Calu3 (cell line): Measurements from ENCODE around the gene FAM221B. TPM values are rescaled to one million over a fixed set of nuclear protein-coding genes. Genes with fewer than 3 reads are reported as not detected.

Experiments used
- Bru-seq: library from RNA; stranded (reverse); fragments of 400-500 nt; gene quantifications from one replicate; lab custom pipeline; 2021; lab: Mats Ljungman, UMichigan
- BruChase-seq, 2 experiments: library from RNA; stranded (reverse); fragments of 400-500 nt; gene quantifications; one replicate each; lab custom pipeline; 2021; lab: Mats Ljungman, UMichigan
- BruUV-seq: library from RNA; stranded (reverse); fragments of 400-500 nt; replicated peaks from 2 replicates; lab custom pipeline; 2021; lab: Mats Ljungman, UMichigan
- CTCF ChIA-PET: fragments of 300-600 bp; sonication (Branson Sonifier 250); formaldehyde crosslinking; loops from one replicate; lab custom pipeline; 2022; ENCODE audit warnings: antibody characterized with exemption; lab: Charles Lee
- DNase-seq: peaks from one replicate; pipeline ENCODE4 v3.0.0; 2022
- H3K27ac Mint-ChIP-seq: one replicate; pipeline ENCODE4 v1.8.0; 2022; ENCODE audit warnings: mixed read lengths; ENCODE audit not compliant: unreplicated experiment
- H3K27me3 Mint-ChIP-seq: one replicate; pipeline ENCODE4 v1.8.0; 2022; ENCODE audit warnings: mixed read lengths; ENCODE audit not compliant: unreplicated experiment
- H3K36me3 Mint-ChIP-seq: one replicate; pipeline ENCODE4 v1.8.0; 2022; ENCODE audit warnings: mild to moderate bottlenecking, moderate library complexity, mixed read lengths; ENCODE audit not compliant: insufficient read depth, unreplicated experiment
- H3K4me1 Mint-ChIP-seq: one replicate; pipeline ENCODE4 v1.8.0; 2022; ENCODE audit warnings: mild to moderate bottlenecking, low read depth, mixed read lengths; ENCODE audit not compliant: unreplicated experiment
- H3K4me3 Mint-ChIP-seq: one replicate; pipeline ENCODE4 v1.8.0; 2022; ENCODE audit warnings: mild to moderate bottlenecking, low read depth, moderate library complexity, mixed read lengths; ENCODE audit not compliant: unreplicated experiment
- H3K9me3 Mint-ChIP-seq: one replicate; pipeline ENCODE4 v1.8.0; 2022; ENCODE audit warnings: low read depth, mixed read lengths; ENCODE audit not compliant: unreplicated experiment
- intact Hi-C: fragments of 100-400 bp; cut with micrococcal nuclease; formaldehyde crosslinking; loops from one replicate; pipeline ENCODE4 v1.10.0; 2022; ENCODE audit not compliant: unreplicated experiment
- long read RNA-seq: library from polyadenylated mRNA; stranded (forward); transcript quantifications from one replicate; pipeline ENCODE4 v2.0.0, GENCODE V29; 2022
- total RNA-seq: library from RNA; stranded (reverse); gene quantifications from 2 replicates; pipeline ENCODE4 v1.2.3, GENCODE V29; 2022
- TF ChIP-seq, protein P1 (sequence below): fragments of 200-600 bp; IDR thresholded peaks from one replicate; pipeline ENCODE4 v1.8.0; 2022; ENCODE audit warnings: antibody characterized with exemption; ENCODE audit not compliant: unreplicated experiment

The FAM221B gene, protein sequence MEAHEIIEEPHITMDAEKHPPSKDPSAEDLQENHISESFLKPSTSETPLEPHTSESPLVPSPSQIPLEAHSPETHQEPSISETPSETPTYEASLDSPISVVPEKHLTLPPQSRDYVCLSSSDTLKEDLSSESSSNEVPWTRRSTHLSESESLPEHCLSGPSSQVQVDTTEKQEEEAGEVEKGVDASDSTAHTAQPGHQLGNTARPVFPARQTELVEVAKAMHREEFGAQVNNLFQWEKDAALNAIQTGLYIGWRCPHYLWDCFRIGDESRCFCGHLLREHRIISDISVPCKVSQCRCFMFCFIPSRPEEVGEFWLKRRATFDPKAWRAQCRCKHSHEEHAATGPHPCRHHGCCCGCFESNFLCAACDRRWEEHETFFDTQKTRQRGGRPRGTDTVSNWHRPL
- total RNA-seq, result not detected in 2 replicates
- Bru-seq, nascent RNA, result not detected
- BruChase-seq, experiment 1, labeled RNA remaining after a 6-hour chase, result not detected
- BruChase-seq, experiment 2, labeled RNA remaining after a 2-hour chase, result not detected
- long read RNA-seq, result 0 reads

DNA sequence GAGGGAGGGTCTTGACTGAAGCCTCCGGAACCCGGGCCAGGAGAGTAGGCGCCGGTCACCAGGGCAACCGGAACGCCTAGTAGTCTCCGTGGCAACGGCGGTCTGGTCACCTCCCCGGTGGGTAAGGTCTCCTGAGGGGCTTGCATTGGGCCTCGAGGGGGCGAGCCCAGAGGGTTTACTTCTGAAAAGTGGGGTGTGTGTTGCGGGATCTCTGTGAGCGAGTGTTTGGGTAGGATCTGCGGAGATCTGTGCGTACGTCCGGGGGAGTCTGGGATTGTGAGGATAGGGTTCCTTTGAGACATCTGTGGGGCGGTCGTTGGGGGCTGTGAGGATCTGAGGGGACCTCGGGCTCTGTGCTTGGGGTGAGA, at the start of gene FAM221B:
FAM221B (minus strand) TSS at position 17 of the 368 bp plus-strand sequence. CDS start 2,571 bp downstream, outside the sequence.
- TF ChIP-seq, protein P1, sequence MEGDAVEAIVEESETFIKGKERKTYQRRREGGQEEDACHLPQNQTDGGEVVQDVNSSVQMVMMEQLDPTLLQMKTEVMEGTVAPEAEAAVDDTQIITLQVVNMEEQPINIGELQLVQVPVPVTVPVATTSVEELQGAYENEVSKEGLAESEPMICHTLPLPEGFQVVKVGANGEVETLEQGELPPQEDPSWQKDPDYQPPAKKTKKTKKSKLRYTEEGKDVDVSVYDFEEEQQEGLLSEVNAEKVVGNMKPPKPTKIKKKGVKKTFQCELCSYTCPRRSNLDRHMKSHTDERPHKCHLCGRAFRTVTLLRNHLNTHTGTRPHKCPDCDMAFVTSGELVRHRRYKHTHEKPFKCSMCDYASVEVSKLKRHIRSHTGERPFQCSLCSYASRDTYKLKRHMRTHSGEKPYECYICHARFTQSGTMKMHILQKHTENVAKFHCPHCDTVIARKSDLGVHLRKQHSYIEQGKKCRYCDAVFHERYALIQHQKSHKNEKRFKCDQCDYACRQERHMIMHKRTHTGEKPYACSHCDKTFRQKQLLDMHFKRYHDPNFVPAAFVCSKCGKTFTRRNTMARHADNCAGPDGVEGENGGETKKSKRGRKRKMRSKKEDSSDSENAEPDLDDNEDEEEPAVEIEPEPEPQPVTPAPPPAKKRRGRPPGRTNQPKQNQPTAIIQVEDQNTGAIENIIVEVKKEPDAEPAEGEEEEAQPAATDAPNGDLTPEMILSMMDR, result no peak
- Mint-ChIP-seq H3K27ac (peak within 1 kb of the TSS; percentile 84), H3K4me1 (peaks cover 14% of the 10 kb centered on the region), H3K4me3 (peak within 1 kb of the TSS; percentile 89), H3K27me3 (peaks cover 13% of the 10 kb centered on the region), H3K36me3 (peaks cover 17% of the 10 kb centered on the region), H3K9me3 (no peaks in the 10 kb centered on the region)
- DNase-seq, result peak; percentile 7
- CTCF ChIA-PET, result interaction anchor here (0.8 to 1.0 kb wide), 3 partner anchors 14 to 78 kb away, joined by 3 read pairs; partner anchors contain the start of genes HINT2 and HRCT1
- no TSS peak for BruUV-seq
- intact Hi-C loops, result loop anchor here (2.0 kb wide), 1 partner anchor 14 kb away; the partner anchor contains the start of gene HINT2

DNA sequence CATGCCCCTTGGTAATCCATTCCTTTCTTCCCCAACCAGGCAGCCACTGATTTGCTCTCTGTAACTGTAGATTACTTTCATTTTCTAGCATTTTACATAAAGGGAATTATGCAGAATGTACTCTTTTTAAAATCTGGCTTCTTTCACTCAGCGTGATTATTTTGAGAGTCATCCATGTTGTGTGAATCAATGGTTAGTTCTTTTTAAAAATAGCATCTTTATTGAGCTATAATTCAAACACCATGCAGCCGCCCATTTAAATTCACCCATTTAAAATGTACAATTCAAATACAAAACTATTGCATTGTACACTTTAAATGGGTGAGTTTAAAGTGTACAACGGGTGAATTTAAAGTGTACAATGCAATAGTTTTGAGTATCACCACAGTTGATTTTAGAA, 44.0 kb upstream of the FAM221B start:
- CTCF ChIA-PET, result no interaction called here
- Mint-ChIP-seq H3K4me1 (no peaks in the 10 kb centered on the region), H3K9me3 (peaks cover 3% of the 10 kb centered on the region), H3K36me3 (no peaks in the 10 kb centered on the region), H3K27me3 (peaks cover 26% of the 10 kb centered on the region), H3K4me3 (no peak overlapping the region), H3K27ac (no peak overlapping the region)
- no TSS peak for BruUV-seq
- TF ChIP-seq, protein P1, result no peak
- intact Hi-C loops, result no loop called here
- no peak for DNase-seq

DNA sequence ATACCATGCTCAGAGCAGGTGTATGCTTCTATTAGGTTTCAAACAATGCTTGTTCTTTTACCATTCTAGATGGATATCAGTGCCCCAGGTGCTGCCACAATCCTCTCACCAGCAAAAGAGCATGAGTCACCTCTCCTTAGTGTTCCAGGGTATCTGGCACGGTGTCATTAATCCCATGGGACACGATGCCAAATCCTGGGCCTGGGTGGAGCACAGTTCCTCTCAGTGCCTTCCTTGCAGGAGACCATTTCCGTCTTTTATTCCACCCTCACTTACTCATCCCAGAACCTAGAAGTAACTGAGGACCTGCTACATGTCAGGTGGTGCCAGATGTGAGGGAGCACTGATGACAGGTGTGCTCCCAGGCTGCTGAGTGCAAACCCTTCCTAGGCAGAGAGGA, 43.0 kb upstream of the FAM221B start:
- DNase-seq, result no peak
- H3K36me3 Mint-ChIP-seq, result no peaks in the 10 kb centered on the region
- intact Hi-C loops, result no loop called here

GRCh38 chr9:35870351-35870923, 41.9 kb upstream of the FAM221B start, which contains the start of gene OR13J1:
OR13J1 (minus strand) TSS chr9:35870401; CDS start chr9:35870401, 0 bp downstream.
- H3K9me3 Mint-ChIP-seq, result no peaks in the 10 kb centered on the region
- TF ChIP-seq, protein P1, result no peak
- no peak within 1 kb of the TSS for H3K4me3 Mint-ChIP-seq
- no peak for DNase-seq
- no peaks in the 10 kb centered on the region for H3K36me3 Mint-ChIP-seq
- intact Hi-C loops, result no loop called here
- CTCF ChIA-PET, result interaction anchor here (1.2 kb wide), 1 partner anchor 11 kb away, joined by 3 read pairs; no protein-coding TSS in a partner anchor
- BruUV-seq, result no TSS peak
- peaks cover 8% of the 10 kb centered on the region for H3K27me3 Mint-ChIP-seq
- H3K27ac Mint-ChIP-seq, result no peak within 1 kb of the TSS
- no peaks in the 10 kb centered on the region for H3K4me1 Mint-ChIP-seq

More for the DNA sequence above, 43.0 kb upstream of the FAM221B start:
- Mint-ChIP-seq H3K4me1 (no peaks in the 10 kb centered on the region), H3K27me3 (peaks cover 17% of the 10 kb centered on the region), H3K4me3 (no peak overlapping the region), H3K9me3 (no peaks in the 10 kb centered on the region), H3K27ac (no peak overlapping the region)
- TF ChIP-seq, protein P1, result no peak
- CTCF ChIA-PET, result interaction anchor here (1.2 kb wide), 1 partner anchor 10 kb away, joined by 3 read pairs; no protein-coding TSS in a partner anchor
- no TSS peak for BruUV-seq
